K562 (cell line): ENCODE results near the gene CRELD2. TPM values are rescaled to one million over a fixed set of nuclear protein-coding genes. Genes with fewer than 3 reads are reported as not detected.
"Not testable (repeated sequence)": the region's sequence is repeated elsewhere in the genome, so short reads cannot be mapped to it uniquely, and the experiment has no call there.

Experiments used
- ATAC-seq: fragments of 200-7000 bp; cut with Tn5 transposase; 3 replicates; pipeline ENCODE4 v1.9.1; 2020; ENCODE audit warnings: moderate library complexity
- BruUV-seq: library from RNA; stranded (reverse); fragments of 400-500 nt; replicated peaks from 2 replicates; lab custom pipeline; 2021; lab: Mats Ljungman, UMichigan
- CTCF ChIA-PET: fragments of 300-600 bp; formaldehyde crosslinking; extraction: SDS; loops from one replicate; lab custom pipeline; 2021; ENCODE audit warnings: low intra/inter-chr PET ratio; lab: Yijun Ruan, JAX
- POLR2A ChIA-PET: fragments of 300-600, 350-650 bp; sonication (Branson Sonifier 250); formaldehyde crosslinking; extraction: SDS; loops from one replicate; lab custom pipeline; 2021; ENCODE audit warnings: antibody characterized with exemption, inconsistent platforms; lab: Yijun Ruan, JAX
- DNase-seq, 4 experiments: peaks; one replicate each; pipeline versions ENCODE4 v3.0.0 to v3.0.0-alpha.2; 2011 to 2018; ENCODE audit warnings: low spot score in 3 of 4, mixed read lengths in 3 of 4; ENCODE audit errors: extremely low read depth in 1 of 4
- FAIRE-seq: peaks from 2 replicates; lab custom pipeline; 2011; peaks lifted over from hg19 to GRCh38; lab: Jason Lieb, UNC
- H2AFZ ChIP-seq: 2 replicates; pipeline ENCODE4 v1.6.0; 2011; ENCODE audit warnings: low read depth, low read length, control low read depth, inconsistent platforms
- H3K27ac ChIP-seq: fragments of 200-600 bp; 3 replicates; pipeline ENCODE4 v1.8.0; 2011; ENCODE audit warnings: low read depth, mild to moderate bottlenecking, control low read depth, inconsistent platforms, low read length, moderate library complexity, mixed read lengths; ENCODE audit errors: extremely low read depth
- H3K27me3 ChIP-seq, 2 experiments: fragments of 300-600 bp in 1 of 2; 2 replicates in 1 of 2; 3 replicates in 1 of 2; pipeline versions ENCODE4 v1.6.0 to v1.8.0; 2011; ENCODE audit warnings: inconsistent platforms in 2 of 2, low read length in 2 of 2, mild to moderate bottlenecking in 1 of 2, mixed read lengths in 1 of 2, moderate library complexity in 1 of 2; ENCODE audit not compliant: control insufficient read depth in 2 of 2, insufficient read depth in 2 of 2
- H3K36me3 ChIP-seq: fragments of 300-600 bp; 3 replicates; pipeline ENCODE4 v1.8.0; 2011; ENCODE audit warnings: mild to moderate bottlenecking, low read length, inconsistent platforms; ENCODE audit not compliant: control insufficient read depth, insufficient read depth
- H3K4me1 ChIP-seq, 2 experiments: fragments of 200-600 bp in 1 of 2; replicated peaks in 1 of 2; 2 replicates in 1 of 2; 3 replicates in 1 of 2; pipeline versions ENCODE4 v1.5.1 to v1.8.0; 2011; ENCODE audit warnings: inconsistent platforms in 2 of 2, low read length in 2 of 2, mild to moderate bottlenecking in 1 of 2, mixed read lengths in 1 of 2, moderate library complexity in 1 of 2; ENCODE audit not compliant: control insufficient read depth in 2 of 2, insufficient read depth in 2 of 2
- H3K4me2 ChIP-seq: 2 replicates; pipeline ENCODE4 v1.6.1; 2011; ENCODE audit warnings: low read length, control low read depth, inconsistent platforms, mixed read lengths; ENCODE audit not compliant: insufficient read depth
- H3K4me3 ChIP-seq: fragments of 200-600 bp; sonication (generic), shearing (Covaris generic); 2 replicates; pipeline ENCODE4 v1.5.1; 2016; ENCODE audit warnings: control low read depth, inconsistent platforms
- H3K79me2 ChIP-seq: fragments of 200-600 bp; 3 replicates; pipeline ENCODE4 v1.8.0; 2011; ENCODE audit warnings: low read length, inconsistent platforms; ENCODE audit not compliant: control insufficient read depth, insufficient read depth
- H3K9ac ChIP-seq, 2 experiments: 2 replicates each; pipeline versions ENCODE4 v1.6.0 to v1.6.1; 2011; ENCODE audit warnings: low read depth in 2 of 2, low read length in 2 of 2, control low read depth in 1 of 2, inconsistent platforms in 1 of 2, mild to moderate bottlenecking in 1 of 2, mixed read lengths in 1 of 2; ENCODE audit not compliant: insufficient read depth in 1 of 2
- H3K9me1 ChIP-seq: one replicate; pipeline ENCODE4 v1.6.0; 2011; ENCODE audit warnings: inconsistent platforms, mild to moderate bottlenecking, low read length, moderate library complexity; ENCODE audit not compliant: control insufficient read depth, insufficient read depth
- H3K9me3 ChIP-seq: replicated peaks from 2 replicates; pipeline ENCODE4 v1.5.1; 2011; ENCODE audit warnings: low read depth, low read length, inconsistent platforms; ENCODE audit not compliant: control insufficient read depth, insufficient read depth
- H4K20me1 ChIP-seq: replicated peaks from 2 replicates; pipeline ENCODE4 v1.6.1; 2011; ENCODE audit warnings: low read length, inconsistent platforms, mixed read lengths; ENCODE audit not compliant: control insufficient read depth, insufficient read depth
- HCFC1 ChIP-seq: IDR thresholded peaks from 2 replicates; pipeline ENCODE4 v1.6.1; 2012; ENCODE audit warnings: low read depth, low read length, improper control_type of control experiment
- IFI16 ChIP-seq: fragments of 250-450 bp; sonication (Bioruptor Pico); IDR thresholded peaks from 2 replicates; pipeline ENCODE4 v2.1.2; 2022; ENCODE audit warnings: mild to moderate bottlenecking, inconsistent platforms
- VEZF1 ChIP-seq: fragments of 200-800 bp; sonication (Bioruptor generic); IDR thresholded peaks from 2 replicates; pipeline ENCODE4 v1.6.1; 2017; ENCODE audit warnings: missing genetic modification characterization, missing compliant biosample characterization
- WGBS: fragments of 100-300 bp; shearing (Covaris generic); methylation state at CpG from one replicate; pipeline ENCODE4 v1.1.6; 2016; ENCODE audit warnings: low coverage, mixed read lengths; ENCODE audit not compliant: insufficient coverage; ENCODE audit errors: missing lambda C conversion rate; 5-methylcytosine and 5-hydroxymethylcytosine counted together
- in situ Hi-C: fragments of 300-500 bp; cut with MboI; formaldehyde crosslinking; loops from 4 replicates; pipeline ENCODE4 v1.15.0; 2018; ENCODE audit warnings: inconsistent platforms, mixed read lengths
- intact Hi-C: fragments of 100-400 bp; cut with micrococcal nuclease; formaldehyde crosslinking; loops from 2 replicates; pipeline ENCODE4 v1.14.2; 2022
- polyA plus RNA-seq, 8 experiments: library from polyadenylated mRNA; depleted of rRNA in 4 of 8; stranded (reverse) in 5 of 8; unstranded in 3 of 8; fragments of >200 nt; fragmentation: Nextera tagmentation in 2 of 8; fragmentation: Illumina TruSeq in 1 of 8; extraction: Ambion mirVana in 2 of 8; extraction: Trizol in 1 of 8; gene quantifications; 2 replicates each; pipeline versions ENCODE4 v1.2.1 to v1.2.3, GENCODE V29; 2011 to 2014; ENCODE audit warnings: inconsistent platforms in 1 of 8, missing spikeins in 1 of 8
- total RNA-seq, 7 experiments: library from RNA; depleted of rRNA in 6 of 7; stranded (reverse); fragments of >200 nt in 6 of 7; fragmentation: Illumina TruSeq in 2 of 7; extraction: Trizol in 2 of 7; gene quantifications; 2 replicates each; pipeline versions ENCODE4 v1.2.1 to v1.2.3, GENCODE V29; 2011 to 2021; ENCODE audit warnings: low replicate concordance in 1 of 7
- TF ChIP-seq, protein P1 (sequence below), 2 experiments: fragments of 450-650 bp in 1 of 2; IDR thresholded peaks; 2 replicates each; pipeline ENCODE4 v1.6.1; 2011 to 2017; ENCODE audit warnings: low read depth in 2 of 2, antibody characterized with exemption in 1 of 2, borderline replicate concordance in 1 of 2, low read length in 1 of 2, mild to moderate bottlenecking in 1 of 2, mixed read lengths in 1 of 2; ENCODE audit not compliant: control insufficient read depth in 1 of 2

CRELD2 gene
- total and polyA plus RNA-seq, 9 of the 15 experiments (the other 6 are each of a cell fraction or from before 2014, with no cell fraction given), result 0.96 to 25.3 (median 8.8) TPM

DNA sequence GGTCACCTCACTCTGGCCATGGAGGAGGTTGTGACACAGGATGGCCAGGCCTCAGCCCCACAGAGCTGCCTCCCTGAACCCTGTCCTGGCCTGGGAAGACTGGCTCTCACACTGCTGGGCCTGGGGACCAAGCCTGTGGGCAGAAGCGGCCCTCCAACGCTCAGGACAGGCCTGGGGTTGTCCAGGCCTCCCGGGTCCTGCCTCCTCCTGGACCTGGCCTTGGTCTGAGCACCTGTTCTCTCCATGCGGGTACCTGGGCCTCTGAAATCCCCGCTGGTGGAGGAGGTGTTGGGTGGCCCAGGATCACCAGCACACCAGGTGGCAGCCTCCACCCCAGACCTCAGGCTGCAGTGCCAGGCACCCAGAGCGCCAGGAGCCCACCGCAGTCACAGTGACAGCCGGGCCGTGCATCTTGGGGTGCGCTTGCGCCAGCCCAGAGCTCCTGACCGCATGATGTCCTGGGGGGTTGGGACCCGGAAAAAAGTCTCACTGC lies 26.0 kb downstream of the CRELD2 start (continued):
- no peak for TF ChIP-seq IFI16

GRCh38 chr22:49945042-49945794 lies 26.8 kb downstream of the CRELD2 start:
- WGBS, result 62% methylated on average over 6 of the region's 17 CpGs
- intact Hi-C loops, H3K9ac ChIP-seq, H3K4me3 ChIP-seq, H3K4me2 ChIP-seq, H4K20me1 ChIP-seq, H3K9me1 ChIP-seq, in situ Hi-C loops, BruUV-seq, H3K27me3 ChIP-seq, H3K9me3 ChIP-seq, CTCF ChIA-PET, H3K79me2 ChIP-seq, H3K36me3 ChIP-seq: not testable (repeated sequence)
- ATAC-seq (peak; percentile 51; the same call in 2 of the 3 replicates), FAIRE-seq (peak; percentile 52), DNase-seq (peak; percentile 67 to 84 (median 70))
- H2AFZ ChIP-seq, result peak overlapping the region; percentile 74
- POLR2A ChIA-PET, result interaction anchor here (0.7 kb wide), 2 partner anchors 51 to 53 kb away, joined by 3 to 5 read pairs; no protein-coding TSS in a partner anchor
- H3K4me1 ChIP-seq, result peaks cover 8 to 78% of the 10 kb centered on the region in 2 experiments; a peak in 3 of 5 replicates
- H3K27ac ChIP-seq, result peak overlapping the region; percentile 68; the same call in 2 of the 3 replicates
- TF ChIP-seq HCFC1, result peak; percentile 48; the same call in 1 of the 2 replicates
- TF ChIP-seq, protein P1, sequence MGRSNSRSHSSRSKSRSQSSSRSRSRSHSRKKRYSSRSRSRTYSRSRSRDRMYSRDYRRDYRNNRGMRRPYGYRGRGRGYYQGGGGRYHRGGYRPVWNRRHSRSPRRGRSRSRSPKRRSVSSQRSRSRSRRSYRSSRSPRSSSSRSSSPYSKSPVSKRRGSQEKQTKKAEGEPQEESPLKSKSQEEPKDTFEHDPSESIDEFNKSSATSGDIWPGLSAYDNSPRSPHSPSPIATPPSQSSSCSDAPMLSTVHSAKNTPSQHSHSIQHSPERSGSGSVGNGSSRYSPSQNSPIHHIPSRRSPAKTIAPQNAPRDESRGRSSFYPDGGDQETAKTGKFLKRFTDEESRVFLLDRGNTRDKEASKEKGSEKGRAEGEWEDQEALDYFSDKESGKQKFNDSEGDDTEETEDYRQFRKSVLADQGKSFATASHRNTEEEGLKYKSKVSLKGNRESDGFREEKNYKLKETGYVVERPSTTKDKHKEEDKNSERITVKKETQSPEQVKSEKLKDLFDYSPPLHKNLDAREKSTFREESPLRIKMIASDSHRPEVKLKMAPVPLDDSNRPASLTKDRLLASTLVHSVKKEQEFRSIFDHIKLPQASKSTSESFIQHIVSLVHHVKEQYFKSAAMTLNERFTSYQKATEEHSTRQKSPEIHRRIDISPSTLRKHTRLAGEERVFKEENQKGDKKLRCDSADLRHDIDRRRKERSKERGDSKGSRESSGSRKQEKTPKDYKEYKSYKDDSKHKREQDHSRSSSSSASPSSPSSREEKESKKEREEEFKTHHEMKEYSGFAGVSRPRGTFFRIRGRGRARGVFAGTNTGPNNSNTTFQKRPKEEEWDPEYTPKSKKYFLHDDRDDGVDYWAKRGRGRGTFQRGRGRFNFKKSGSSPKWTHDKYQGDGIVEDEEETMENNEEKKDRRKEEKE (IDR thresholded peaks at IDR 0.05; ENCODE audit: borderline replicate concordance in 1 of 2, control insufficient read depth in 1 of 2, low read depth in 2 of 2, low read length in 1 of 2), result 0 out of 4 replicates have a peak, but pooled peaks of 1 of the 2 experiments have one; percentile 78
- TF ChIP-seq VEZF1 (CRISPR knock-in tag), result peak; percentile 68
